CD4-positive, alpha-beta T cell treated with Interleukin-15 for 1 hour (primary cell): ENCODE measurements around the gene HLA-G.

Experiments used
- DNase-seq: peaks from one replicate; pipeline ENCODE4 v3.0.0-alpha.2; 2020

The HLA-G gene

GRCh38 chr6:29824144-29824543 lies 3.5 kb upstream of the HLA-G start:
- DNase-seq, result no peak

DNA sequence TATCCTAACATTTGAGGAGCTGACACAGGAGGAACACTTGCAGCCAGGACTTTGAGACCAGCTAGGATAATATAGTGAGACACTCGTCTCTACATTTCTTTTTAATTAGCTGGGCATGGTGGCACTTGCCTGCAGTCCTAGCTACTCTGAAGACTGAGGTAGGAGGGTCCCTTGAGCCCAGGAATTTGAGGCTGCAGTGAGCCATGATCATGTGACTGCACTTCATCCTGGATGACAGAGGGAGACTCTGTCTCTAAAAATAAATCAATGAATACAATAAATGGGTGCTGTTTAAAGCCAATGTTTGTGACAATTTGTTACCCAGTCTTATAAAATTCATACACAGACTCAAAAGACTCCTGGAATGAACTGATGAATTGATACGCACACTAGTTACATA lies 1.8 kb upstream of the HLA-G start:
- DNase-seq, result no peak

GRCh38 chr6:29826271-29826670 lies 1.4 kb upstream of the HLA-G start:
- DNase-seq, result no peak

GRCh38 chr6:29828471-29828797 lies 809 bp downstream of the HLA-G start:
- DNase-seq, result no peak

- no peak for DNase-seq
These were observed 2.1 kb downstream of the HLA-G start for GRCh38 chr6:29829766-29830165.

DNA sequence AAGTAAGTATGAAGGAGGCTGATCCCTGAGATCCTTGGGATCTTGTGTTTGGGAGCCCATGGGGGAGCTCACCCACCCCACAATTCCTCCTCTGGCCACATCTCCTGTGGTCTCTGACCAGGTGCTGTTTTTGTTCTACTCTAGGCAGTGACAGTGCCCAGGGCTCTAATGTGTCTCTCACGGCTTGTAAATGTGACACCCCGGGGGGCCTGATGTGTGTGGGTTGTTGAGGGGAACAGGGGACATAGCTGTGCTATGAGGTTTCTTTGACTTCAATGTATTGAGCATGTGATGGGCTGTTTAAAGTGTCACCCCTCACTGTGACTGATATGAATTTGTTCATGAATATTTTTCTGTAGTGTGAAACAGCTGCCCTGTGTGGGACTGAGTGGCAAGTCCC lies 2.8 kb downstream of the HLA-G start:
- no peak for DNase-seq

GRCh38 chr6:29831776-29832175 lies 4.2 kb downstream of the HLA-G start:
- no peak for DNase-seq

GRCh38 chr6:29834564-29835436 lies 7.2 kb downstream of the HLA-G start:
- no peak for DNase-seq

GRCh38 chr6:29839917-29840316 lies 12.3 kb downstream of the HLA-G start:
- DNase-seq, result no peak

GRCh38 chr6:29841030-29841429 lies 13.4 kb downstream of the HLA-G start:
- DNase-seq, result no peak

DNA sequence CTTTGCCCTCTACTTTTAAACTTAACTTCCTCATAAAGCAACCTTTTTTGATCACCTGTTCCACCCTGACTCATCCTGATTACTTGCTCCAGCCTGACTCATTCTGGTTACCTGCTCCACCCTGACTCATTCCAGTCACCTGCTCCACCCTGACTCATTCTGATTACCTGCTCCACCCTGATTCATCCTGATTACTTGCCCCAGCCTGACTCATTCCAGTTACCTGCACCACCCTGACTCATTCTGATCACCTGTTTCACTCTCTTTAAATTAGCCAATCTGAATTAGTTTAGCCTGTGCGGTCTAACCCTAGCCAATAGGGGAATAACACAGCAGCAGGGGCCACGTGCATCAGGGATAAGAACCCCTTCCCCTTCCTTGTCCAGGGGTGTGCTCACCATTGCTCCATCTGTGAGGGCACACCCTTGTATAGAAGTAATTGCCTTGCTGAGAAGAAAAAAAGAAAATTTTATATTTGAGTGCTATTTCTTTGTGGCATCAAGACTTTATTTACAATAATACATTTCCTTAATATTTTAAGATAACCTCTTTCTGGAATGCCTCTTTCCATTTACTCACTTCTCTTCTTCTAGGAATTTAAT lies 17.9 kb downstream of the HLA-G start:
- DNase-seq, result no peak

- peak; percentile 81 for DNase-seq
These were observed 20.4 kb downstream of the HLA-G start for GRCh38 chr6:29847871-29848630.

- DNase-seq, result no peak
These were observed 22.5 kb downstream of the HLA-G start for GRCh38 chr6:29850011-29850553.

DNA sequence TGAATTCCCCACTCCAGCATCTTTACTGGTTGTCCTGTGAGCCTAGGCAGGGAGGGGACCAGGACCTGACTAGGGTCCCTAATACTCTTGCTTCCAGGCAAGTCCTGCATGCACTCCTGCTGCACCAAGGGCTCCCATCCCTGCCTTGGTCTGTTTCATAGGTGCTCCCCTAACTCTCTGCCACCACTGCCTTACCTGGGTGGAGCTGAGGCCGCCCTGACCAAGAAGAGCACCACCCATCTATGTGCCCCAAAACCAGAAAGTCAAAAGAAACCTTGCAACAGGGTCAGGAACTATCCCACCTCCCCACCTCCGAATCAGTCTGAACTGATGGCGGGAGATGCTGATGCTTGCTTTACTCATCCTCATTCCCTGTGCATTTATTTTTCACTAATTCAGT lies 23.6 kb downstream of the HLA-G start:
- DNase-seq, result no peak

GRCh38 chr6:29853245-29853644 lies 25.6 kb downstream of the HLA-G start:
- no peak for DNase-seq

DNA sequence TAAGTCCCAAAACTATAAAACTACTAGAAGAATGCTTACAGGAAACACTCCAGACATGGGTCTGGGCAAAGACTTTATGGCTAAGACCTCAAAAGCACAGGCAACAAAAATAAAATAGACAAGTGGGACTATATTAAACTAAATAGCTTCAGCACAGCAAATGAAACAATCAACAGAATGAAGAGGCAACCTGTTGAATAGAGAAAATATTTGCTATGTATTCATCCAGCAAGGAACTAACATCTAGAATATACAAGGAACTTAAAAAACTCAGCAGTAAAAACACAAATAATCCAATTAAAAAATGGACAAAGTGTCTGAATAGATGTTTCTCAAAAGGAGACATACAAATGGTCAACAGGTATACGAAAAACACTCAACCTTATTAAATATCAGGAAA lies 30.4 kb downstream of the HLA-G start:
- no peak for DNase-seq

GRCh38 chr6:29861521-29862255 lies 34.1 kb downstream of the HLA-G start:
- no peak for DNase-seq

DNA sequence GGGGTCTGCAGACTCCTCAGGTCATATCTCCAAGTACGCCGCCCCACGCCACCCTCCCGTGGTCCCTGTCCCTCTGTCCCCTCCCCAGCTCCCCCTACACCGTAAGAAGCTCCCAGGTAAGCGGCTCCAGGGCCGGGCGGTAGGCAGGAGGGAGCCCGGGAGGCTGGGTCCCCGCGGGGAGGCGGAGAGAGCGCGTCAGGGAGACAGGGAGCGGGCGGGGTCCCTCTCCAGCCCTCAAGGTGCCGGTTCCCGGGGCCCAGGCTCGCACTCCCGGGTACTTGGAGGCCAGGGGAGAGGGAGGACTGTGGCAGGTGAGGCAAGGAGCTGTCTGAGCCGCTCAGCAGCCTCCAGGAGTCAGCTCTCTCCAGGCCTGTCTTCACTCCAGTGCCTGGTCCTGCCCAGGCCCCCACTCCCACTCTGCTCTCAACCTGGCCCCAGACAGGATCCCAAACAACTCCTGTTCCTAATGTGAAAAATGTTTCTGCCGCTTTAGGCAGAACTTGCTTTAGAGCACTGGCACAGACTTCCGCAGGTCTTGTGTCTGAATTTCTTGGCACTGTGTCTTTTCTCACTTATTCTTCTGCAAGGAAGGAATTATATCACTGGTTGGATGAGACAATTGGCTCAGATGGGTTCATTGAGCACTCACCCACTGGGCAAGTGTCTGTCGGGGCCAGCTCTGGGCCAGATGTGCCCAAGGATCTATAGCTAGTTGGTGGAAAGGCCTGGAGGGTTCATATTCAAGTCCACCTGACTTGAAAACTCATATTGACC lies 36.6 kb downstream of the HLA-G start:
- no peak for DNase-seq

DNA sequence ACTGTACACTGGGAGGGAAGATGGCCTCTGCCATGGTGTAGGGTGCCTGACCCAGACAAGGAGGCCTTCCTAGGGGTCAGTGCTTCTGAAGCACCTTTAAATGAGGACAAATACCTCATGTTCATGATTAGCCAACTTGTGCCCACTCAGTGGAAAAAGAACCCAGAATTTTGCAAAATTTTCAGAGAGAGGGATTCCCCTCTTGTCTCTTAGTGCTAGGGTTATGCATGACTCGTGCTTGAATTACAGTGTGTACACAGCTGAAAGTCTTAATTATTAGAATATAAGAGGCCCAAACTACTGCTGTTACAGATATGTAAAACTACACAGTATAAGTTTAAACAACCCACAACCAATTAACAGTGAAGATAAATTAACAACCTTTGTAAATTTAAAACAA lies 38.0 kb downstream of the HLA-G start:
- no peak for DNase-seq

DNA sequence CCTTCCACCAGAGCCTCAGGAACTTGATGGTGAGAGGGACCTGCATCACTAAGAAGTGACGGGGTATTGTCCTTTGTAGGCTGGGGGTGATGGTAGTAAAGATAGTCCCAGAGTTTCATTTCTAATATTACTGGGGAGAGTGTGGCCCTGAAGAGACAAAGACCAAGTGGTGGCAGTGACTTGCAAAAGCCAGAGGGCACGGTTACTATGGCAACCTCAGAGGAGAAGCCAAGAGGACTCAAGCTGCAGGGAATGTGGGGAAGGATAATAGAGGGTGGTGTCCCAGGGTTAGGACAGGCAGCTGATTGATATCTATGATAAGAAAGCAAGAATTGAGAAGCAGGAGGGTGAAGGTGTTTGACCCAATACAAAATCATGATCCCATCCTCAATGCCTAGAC lies 42.5 kb downstream of the HLA-G start:
- peak; percentile 41 for DNase-seq

- DNase-seq, result no peak
These were observed 45.2 kb downstream of the HLA-G start for GRCh38 chr6:29872791-29873190.

DNA sequence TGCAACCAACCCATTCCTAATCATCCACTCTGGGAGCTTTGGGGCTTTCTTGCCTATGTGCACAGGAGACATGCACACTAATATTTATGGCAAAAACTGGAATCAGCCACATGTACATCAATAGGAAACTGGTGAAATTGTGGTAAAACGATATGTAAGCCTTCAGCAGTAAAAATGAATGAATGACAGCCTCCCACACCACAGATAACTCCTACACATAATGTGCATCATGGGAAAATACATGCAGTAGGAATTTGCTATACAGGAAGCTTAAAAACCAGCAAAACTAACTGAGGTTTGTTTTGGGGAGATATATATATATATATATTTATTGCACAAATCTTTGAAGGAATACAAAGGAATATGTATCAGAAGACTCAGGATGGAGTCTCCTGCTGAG lies 47.6 kb downstream of the HLA-G start:
- DNase-seq, result no peak
